Ascending aorta (tissue), 2 donors: ENCODE measurements around the gene SMU1. TPM values are rescaled to one million over a fixed set of nuclear protein-coding genes. Genes with fewer than 3 reads are reported as not detected.

ENCODE experiments used
- DNase-seq, 2 donors: peaks; one replicate each; pipeline ENCODE4 v3.0.0-alpha.2; 2019; ENCODE audit warnings: low spot score in 2 of 2
- H3K27ac ChIP-seq, 2 donors: fragments of 200-600 bp; sonication (generic); one replicate each; pipeline ENCODE4 v1.5.1; 2016 to 2017; ENCODE audit warnings: mild to moderate bottlenecking in 1 of 2
- H3K27me3 ChIP-seq: fragments of 200-600 bp; sonication (generic); one replicate; pipeline ENCODE4 v1.5.1; 2017
- H3K36me3 ChIP-seq, 2 donors: fragments of 200-600 bp; sonication (generic); one replicate each; pipeline ENCODE4 v1.5.1; 2016
- H3K4me1 ChIP-seq, 2 donors: fragments of 200-600 bp; sonication (generic); one replicate each; pipeline ENCODE4 v1.5.1; 2016 to 2017; ENCODE audit warnings: mild to moderate bottlenecking in 1 of 2
- H3K4me3 ChIP-seq, 2 donors: fragments of 200-600 bp; sonication (generic); one replicate each; pipeline ENCODE4 v1.5.1; 2016 to 2017; ENCODE audit warnings: mild to moderate bottlenecking in 1 of 2
- H3K9me3 ChIP-seq, 2 donors: fragments of 200-600 bp; sonication (generic); one replicate each; pipeline ENCODE4 v1.5.1; 2016
- CTCF ChIP-seq, 3 experiments: fragments of 200-600 bp in 2 of 3; fragments of 450-650 bp in 1 of 3; sonication (generic) in 2 of 3; IDR thresholded peaks; one replicate each; pipeline ENCODE4 v1.5.1; 2016 to 2019; ENCODE audit warnings: antibody characterized with exemption in 3 of 3, mild to moderate bottlenecking in 1 of 3, moderate library complexity in 1 of 3
- intact Hi-C: fragments of 100-400 bp; cut with DNase I; formaldehyde crosslinking; loops from one replicate; pipeline ENCODE4 v1.15.1; 2023
- total RNA-seq: library from RNA; depleted of rRNA; stranded (reverse); fragments of >200 nt; gene quantifications from one replicate; pipeline ENCODE4 v1.1.0, GENCODE V29; 2016

The SMU1 gene
- total RNA-seq, 1 donor from 2014 or later, result 7.2 TPM

- intact Hi-C loops, result no loop called here
Measured at GRCh38 chr9:33032865-33033264, 43.6 kb downstream of the SMU1 start.

GRCh38 chr9:33032292-33032691, 44.2 kb downstream of the SMU1 start:
- Histone ChIP-seq H3K4me1 (peaks cover 3 to 15% of the 10 kb centered on the region in 2 donors), H3K36me3 (peaks cover 58 to 87% of the 10 kb centered on the region in 2 donors), H3K4me3 (no peak overlapping the region), H3K27me3 (no peaks in the 10 kb centered on the region), H3K27ac (no peak overlapping the region), H3K9me3 (no peaks in the 10 kb centered on the region)
- DNase-seq, result no peak
- TF ChIP-seq CTCF (IDR thresholded peaks at IDR 0.05), result no peak
- intact Hi-C loops, result no loop called here

More at GRCh38 chr9:33032865-33033264, 43.6 kb downstream of the SMU1 start:
- Histone ChIP-seq H3K4me3 (no peak overlapping the region), H3K27me3 (no peaks in the 10 kb centered on the region), H3K4me1 (peaks cover 0 to 10% of the 10 kb centered on the region in 2 donors), H3K9me3 (no peaks in the 10 kb centered on the region), H3K27ac (no peak overlapping the region), H3K36me3 (peaks cover 59 to 89% of the 10 kb centered on the region in 2 donors)
- TF ChIP-seq CTCF (IDR thresholded peaks at IDR 0.05), result no peak
- no peak for DNase-seq

GRCh38 chr9:33030285-33030684, 46.2 kb downstream of the SMU1 start:
- H3K4me3 ChIP-seq, result no peak overlapping the region
- H3K27ac ChIP-seq, result no peak overlapping the region
- DNase-seq, result no peak
- H3K9me3 ChIP-seq, result no peaks in the 10 kb centered on the region
- intact Hi-C loops, result no loop called here
- no peaks in the 10 kb centered on the region for H3K27me3 ChIP-seq
- peaks cover 3 to 21% of the 10 kb centered on the region in 2 donors for H3K4me1 ChIP-seq
- no peak for TF ChIP-seq CTCF (IDR thresholded peaks at IDR 0.05)
- H3K36me3 ChIP-seq, result peaks cover 40 to 67% of the 10 kb centered on the region in 2 donors

- Histone ChIP-seq H3K27me3 (no peaks in the 10 kb centered on the region), H3K4me1 (peaks cover 3 to 21% of the 10 kb centered on the region in 2 donors), H3K36me3 (peaks cover 30 to 57% of the 10 kb centered on the region in 2 donors), H3K27ac (no peak overlapping the region), H3K4me3 (peak overlapping the region in 1 of 2 donors; percentile 5), H3K9me3 (no peaks in the 10 kb centered on the region)
- TF ChIP-seq CTCF (IDR thresholded peaks at IDR 0.05), result no peak
- no peak for DNase-seq
- intact Hi-C loops, result loop anchor here (5.0 to 10.0 kb wide), 2 partner anchors 48 to 475 kb away; partner anchors contain the start of genes SMIM27, SMU1 and TOPORS
Measured at GRCh38 chr9:33029231-33029786, 47.2 kb downstream of the SMU1 start.

GRCh38 chr9:33025572-33026342, 50.7 kb downstream of the SMU1 start:
- Histone ChIP-seq H3K36me3 (peaks cover 13 to 21% of the 10 kb centered on the region in 2 donors), H3K4me3 (peak overlapping the region; percentile 77 to 95), H3K9me3 (no peaks in the 10 kb centered on the region), H3K4me1 (peaks cover 3 to 28% of the 10 kb centered on the region in 2 donors), H3K27me3 (no peaks in the 10 kb centered on the region), H3K27ac (peak overlapping the region; percentile 95 to 99)
- DNase-seq, result peak in 1 of 2 donors; percentile 71
- intact Hi-C loops, result loop anchor here (1.0 to 10.0 kb wide), 7 partner anchors 19 to 471 kb away; partner anchors contain the start of genes APTX, B4GALT1, BAG1 and NFX1
- no peak for TF ChIP-seq CTCF (IDR thresholded peaks at IDR 0.05)
